ENCODE data around the gene SLC35G1.

The SLC35G1 gene, protein sequence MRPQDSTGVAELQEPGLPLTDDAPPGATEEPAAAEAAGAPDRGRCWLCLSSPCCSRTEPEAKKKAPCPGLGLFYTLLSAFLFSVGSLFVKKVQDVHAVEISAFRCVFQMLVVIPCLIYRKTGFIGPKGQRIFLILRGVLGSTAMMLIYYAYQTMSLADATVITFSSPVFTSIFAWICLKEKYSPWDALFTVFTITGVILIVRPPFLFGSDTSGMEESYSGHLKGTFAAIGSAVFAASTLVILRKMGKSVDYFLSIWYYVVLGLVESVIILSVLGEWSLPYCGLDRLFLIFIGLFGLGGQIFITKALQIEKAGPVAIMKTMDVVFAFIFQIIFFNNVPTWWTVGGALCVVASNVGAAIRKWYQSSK

DNA sequence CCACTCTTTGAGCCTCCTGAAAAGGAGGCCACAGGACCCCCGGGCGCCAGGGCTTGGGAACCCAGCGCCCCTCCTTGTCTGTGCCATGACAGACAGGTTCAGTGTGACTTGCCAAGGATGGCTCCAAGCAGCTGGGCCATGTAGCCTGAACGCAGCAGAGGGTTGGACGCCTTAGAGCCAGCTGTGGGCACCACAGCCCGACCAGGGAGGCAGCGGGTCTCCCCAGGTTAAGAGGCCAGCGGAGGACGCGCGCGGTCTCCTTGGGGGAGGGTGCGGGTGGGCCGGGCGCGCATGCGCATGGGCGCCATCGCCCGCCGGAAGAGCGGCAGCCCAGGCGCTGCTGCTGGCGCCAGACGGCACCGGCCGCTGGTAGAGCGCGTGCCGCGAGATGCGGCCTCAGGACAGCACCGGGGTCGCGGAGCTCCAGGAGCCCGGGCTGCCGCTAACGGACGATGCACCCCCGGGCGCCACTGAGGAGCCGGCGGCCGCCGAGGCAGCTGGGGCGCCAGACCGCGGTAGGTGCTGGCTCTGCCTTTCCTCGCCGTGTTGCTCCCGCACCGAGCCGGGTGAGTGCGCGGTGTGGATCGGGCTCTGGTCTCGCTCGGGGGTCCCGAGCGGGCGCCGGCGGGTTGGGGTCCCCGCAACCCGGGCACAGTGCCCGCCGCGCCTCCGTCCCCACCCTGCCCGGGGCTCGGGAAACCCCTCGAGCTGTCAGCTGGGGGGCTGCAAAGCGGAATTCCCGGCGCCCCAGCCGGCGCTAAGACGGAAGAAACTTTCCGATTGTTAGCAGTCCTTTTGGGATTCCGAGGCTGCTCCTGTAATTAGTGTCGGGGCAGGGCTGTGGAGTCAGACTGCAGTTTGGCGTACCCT lies at the start of gene SLC35G1:
Gene SLC35G1 (plus strand): TSS at position 333 of the 870 bp plus-strand sequence. CDS start 56 bp downstream, at position 389.
- DNase-seq (ENCODE audit: low read depth in 3 of 3) = peak; percentile 49 to 54 (median 54)

DNA sequence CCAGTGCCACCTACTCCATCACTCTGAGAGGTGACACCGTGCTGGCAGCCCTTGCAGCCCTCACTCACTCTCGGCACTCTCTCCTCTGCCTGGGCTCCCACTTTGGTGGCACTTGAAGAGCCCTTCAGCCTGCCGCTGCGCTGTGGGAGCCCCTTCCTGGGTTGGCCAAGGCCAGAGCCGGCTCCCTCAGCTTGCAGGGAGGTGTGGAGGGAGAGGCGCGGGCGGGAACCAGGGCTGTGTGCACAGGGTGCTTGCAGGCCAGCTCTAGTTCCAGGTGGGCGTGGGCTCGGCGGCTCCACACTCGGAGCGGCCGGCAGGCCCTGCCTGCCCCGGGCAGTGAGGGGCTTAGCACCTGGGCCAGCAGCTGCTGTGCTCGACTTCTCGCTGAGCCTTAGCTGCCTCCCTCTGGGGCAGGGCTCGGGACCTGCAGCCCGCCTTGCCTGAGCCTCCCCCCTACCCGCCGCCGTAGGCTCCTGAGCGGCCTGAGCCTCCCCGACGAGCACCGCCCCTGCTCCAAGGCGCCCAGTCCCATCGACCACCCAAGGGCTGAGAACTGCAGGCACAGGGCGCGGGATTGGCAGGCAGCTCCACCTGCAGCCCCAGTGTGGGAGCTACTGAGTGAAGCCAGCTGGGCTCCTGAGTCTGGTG lies 48.7 kb upstream of the SLC35G1 start:
- no peak for DNase-seq (ENCODE audit: low read depth in 3 of 3)

DNA sequence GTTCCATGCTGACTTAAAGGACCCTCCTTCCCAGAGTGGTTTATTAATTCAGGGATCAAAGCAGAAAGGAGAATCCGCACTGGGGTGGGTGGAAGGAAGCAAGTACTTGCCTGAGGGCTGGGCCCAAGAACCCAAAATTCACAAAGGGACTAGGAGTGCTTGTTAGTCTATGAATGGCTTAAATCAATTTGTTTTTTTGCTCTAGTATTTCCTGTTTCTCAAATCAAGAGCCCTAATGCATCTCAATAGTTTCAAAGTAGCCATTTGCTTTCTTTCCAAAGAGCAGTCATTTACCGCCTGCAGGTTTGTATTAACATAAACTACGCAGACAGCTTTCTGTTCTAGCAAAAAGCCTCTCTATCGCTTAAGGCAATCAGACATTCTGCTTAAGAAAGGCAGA lies 44.2 kb upstream of the SLC35G1 start:
- DNase-seq (ENCODE audit: low read depth in 3 of 3) = no peak

DNA sequence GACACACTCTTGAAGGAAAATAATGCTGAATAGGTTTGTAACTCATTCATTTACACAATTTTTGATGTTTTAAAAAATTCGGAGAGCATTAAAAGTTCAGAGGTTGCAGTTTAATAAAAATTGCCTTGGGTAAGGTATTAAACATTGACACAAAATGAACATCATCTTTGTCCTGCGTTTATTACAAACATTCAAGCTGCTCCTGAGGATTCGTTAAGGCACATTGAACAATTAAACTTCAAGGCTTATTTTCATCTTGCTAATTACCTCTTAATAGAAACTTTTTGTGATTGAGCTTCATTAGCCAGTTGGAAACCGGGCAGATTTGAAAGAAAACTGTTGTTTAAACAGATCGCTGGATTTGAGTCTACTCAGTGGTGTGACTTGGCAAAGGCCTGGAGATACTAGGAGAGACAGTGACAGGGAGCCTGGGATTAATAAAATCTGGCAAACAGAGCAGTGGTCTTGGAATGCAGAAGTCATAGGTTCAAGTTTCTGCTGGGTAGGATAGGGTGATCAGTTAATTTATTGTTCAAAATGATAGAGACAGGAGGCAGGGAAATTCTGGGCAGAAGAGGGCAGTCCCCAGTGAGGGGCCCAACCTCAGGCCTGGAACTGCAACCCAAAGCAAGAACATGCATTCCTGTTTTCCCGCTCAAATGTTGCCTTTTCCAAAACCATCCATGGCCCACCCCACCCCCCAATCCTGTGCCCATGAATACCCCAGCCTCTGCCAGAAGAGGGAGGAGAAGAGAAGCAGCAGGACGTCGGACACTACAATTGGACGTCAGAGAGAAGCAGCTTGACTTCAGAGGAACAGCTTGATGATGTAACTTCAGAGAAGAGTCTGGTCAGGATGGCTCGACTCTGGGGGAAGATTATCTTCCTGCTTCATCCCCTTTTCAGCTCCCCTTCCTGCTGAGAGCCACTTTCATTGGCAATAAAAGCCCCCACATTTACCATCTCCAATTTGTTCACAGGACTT lies 43.5 kb upstream of the SLC35G1 start:
- no peak for DNase-seq (ENCODE audit: low read depth in 3 of 3)

DNA sequence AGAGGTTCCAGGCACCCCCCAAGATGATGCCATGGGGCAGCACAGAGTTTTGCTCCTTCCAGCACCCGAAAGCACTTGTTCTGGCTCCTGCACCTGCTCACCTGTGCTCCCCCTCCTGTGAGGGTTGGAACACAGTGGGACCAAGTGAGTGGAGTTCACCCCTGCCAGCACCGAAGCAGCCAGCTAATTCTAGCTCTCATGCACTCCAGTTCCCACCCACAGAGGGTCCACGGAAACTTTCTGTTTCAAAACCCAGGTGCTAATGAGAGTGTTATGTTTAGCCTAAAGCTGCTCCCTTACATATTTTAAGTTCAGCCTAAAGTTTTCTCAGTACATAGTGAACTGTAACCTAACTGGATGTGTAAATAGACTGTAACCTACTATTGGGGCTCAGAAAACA lies 42.6 kb upstream of the SLC35G1 start:
- DNase-seq (ENCODE audit: low read depth in 3 of 3) = no peak

DNA sequence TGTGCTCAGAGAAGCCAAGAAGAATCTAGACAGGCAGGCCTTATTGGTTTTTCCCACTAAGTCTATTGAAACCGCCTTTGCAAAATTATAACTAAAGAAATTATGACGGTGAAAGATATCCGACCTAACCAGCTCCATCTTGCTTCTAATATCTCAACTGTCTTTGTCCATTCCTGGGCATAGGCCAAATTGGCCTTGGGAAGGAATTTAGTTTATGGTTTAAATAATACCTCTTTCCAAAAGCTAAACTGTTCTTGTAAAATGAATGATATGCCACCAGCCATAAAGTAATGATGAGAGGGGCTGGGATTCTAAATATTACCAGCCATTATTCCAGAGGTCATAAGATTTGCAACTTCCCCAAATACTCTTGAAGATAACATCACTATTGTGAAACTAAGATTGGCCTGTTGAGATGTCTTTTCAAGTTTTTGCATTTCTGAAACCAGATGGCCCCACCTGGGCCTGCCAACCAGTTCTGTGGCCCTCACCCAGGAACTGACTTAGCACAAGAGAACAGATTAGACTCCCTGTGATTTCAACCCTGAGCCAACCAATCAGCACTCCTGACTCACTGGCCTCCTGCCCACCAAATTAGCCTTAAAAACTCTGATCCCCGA lies 41.2 kb upstream of the SLC35G1 start:
- DNase-seq (ENCODE audit: low read depth in 3 of 3) = no peak

DNA sequence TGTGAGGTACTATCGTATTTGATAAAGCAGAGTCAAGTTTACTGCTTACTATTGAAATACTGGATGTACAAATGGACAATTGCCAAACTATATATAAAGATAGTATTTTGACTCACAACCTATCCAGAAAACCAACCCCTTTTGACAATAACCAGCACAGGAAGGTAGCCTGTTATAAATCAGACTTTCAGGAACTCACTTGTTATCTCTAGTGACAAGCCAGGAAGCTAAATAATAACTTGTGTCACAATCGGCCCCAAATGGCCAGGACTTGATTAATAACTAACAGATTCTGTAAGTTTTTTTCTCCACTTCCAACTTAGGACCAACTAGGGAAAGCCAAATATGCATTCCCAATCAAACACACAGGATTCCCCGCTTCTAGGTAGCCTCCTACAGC lies 38.8 kb upstream of the SLC35G1 start:
- no peak for DNase-seq (ENCODE audit: low read depth in 3 of 3)

DNA sequence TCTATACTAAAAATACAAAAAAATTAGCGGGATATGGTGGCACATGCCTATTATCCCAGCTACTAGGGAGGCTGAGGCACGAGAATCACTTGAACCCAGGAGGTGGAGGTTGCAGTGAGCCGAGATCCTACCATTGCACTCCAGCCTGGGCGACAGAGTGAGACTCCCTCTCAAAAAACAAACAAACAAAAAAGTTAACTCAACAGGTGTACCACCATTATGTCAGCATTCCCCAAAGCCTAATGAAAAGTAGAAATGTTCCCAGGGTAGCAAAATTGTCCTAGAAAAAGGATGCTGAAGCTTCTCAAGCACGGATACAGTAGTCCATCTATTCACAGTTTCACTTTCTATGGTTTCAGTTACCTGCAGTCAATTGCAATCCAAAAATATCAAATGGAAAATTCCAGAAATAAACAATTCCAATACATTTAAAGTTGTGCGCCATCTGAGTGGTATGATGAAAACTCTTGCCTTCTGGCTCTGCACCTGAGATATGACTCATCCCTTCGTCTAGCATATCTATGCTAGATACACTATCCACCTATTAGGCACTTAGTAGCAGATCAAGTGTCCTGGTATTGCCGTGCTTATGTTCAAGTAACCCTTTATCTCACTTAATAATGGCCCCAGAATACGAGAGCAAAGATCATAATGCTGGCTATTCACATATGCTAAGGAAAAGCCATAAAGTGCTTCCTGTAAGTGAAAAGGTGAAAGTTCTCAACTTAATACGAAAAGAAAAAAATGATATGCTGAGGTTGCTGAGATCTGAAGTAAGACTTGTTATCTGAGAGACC lies 37.2 kb upstream of the SLC35G1 start:
- DNase-seq (ENCODE audit: low read depth in 3 of 3) = no peak

DNA sequence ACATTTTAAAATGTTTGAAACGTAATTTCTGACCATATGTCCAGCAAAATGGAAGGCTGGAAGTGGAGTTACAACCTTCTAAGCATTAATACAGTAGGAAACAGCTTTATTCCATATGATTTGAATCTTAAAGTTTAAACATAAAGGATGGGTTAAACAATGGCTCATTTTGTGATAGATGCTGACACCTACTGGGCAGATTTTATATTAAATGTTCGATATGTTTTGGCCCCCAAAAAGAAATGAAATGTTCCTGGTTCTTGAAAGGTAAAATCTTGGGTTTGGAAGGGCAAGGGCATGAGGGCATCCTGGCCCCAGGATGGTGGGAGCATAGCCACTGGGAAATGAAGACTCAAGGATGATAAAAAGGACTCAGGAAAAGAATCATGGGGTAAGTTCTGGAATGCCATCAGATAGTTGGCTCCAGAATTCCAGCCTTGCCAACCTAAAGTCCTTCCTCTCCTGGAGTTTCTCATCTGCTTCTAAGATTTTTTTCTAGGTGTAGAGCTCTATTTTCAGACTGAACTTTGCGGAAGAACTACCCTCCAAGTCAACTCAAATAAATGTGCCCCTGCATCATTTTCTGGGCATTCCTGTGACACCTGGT lies 34.6 kb upstream of the SLC35G1 start:
- no peak for DNase-seq (ENCODE audit: low read depth in 3 of 3)

DNA sequence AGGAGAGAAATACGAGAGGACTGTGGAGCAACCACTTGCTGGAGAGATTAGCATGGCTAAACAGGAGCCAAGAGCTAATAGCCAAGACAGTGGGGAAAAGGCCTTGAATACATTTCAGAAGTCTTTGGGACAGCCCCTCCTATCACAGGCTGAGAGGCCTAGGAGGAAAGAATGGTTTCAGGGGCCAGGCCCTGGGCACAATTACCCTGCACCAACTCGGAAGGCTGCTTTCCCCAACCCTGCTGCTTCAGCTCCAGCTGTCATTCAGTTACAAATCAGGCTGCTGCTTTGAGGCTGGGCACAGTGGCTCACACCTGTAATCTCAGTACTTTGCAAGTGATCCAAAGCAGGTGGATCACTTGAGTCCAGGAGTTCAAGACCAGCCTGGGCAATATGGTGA lies 32.0 kb upstream of the SLC35G1 start:
- DNase-seq (ENCODE audit: low read depth in 3 of 3) = no peak

DNA sequence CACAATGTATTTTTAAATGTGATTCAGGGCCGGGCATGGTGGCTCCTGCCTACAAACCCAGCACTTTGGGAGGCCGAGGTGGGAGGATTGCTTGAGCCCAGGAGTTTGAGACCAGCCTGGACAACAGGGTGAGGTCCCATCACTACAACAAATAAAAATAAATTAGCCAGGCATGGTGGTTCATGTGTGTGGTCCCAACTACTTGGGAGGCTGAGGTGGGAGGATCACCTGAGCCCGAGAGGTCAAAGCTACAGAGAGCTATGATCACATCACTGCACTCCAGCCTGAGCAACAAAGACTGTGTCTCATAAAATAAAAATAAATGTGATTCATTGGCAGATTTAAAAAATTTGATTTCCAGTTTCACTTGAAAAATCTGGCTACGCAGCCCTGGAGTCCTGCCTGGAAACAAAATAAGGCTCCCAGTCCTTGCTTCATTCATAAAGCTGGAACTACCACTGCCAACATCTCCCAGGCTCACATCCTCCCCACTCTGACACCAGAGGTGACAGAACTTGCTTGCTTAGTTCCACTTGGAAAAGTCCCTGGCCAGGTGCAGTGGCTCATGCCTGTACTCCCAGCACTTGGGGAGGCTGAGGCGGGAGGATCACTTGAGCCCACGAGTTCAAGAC lies 27.9 kb upstream of the SLC35G1 start:
- DNase-seq (ENCODE audit: low read depth in 3 of 3) = no peak

DNA sequence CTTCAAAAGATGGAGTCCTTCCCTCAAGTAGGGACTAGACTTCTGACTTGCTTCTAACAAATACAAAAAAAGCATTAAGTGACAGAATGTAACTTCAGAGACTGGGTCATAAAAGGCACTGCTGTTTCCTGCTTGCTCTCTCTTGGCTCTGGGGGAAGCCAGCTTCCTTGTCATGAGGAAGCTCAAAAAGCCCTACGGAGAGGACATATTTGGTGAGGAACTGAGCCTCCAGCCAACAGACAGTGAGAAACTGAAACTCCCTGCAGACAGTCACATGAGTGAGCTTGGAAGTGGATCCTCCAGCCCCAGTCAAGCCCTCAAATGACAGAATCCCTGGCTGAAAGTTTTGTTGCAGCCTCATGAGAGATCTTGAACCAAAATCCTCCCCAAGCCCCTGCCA lies 26.3 kb upstream of the SLC35G1 start:
- no peak for DNase-seq (ENCODE audit: low read depth in 3 of 3)

DNA sequence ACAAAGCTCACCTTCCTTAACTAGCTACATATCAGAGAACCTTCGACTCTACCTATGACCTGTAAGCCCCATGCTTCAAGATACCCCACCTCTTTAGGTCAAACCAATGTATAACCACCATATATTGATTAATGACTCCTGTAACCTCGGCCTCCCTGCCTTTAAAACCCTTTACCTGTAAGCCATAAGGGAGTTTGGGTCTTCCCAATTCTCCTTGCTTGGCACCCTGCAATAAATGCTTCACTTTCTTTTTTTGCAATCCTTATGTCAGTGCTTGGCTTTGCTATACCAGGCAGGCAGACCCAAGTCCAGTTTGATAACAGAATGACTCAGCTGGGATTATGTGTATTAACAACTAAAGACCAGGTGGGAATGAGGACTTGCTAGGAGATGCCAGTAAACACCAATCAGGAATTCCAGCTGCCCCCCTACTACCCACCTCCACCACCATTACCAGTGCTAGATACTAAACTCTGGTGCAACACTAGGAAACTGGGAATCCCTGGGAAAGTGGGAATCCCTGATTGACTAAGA lies 22.0 kb upstream of the SLC35G1 start:
- DNase-seq (ENCODE audit: low read depth in 3 of 3) = no peak

DNA sequence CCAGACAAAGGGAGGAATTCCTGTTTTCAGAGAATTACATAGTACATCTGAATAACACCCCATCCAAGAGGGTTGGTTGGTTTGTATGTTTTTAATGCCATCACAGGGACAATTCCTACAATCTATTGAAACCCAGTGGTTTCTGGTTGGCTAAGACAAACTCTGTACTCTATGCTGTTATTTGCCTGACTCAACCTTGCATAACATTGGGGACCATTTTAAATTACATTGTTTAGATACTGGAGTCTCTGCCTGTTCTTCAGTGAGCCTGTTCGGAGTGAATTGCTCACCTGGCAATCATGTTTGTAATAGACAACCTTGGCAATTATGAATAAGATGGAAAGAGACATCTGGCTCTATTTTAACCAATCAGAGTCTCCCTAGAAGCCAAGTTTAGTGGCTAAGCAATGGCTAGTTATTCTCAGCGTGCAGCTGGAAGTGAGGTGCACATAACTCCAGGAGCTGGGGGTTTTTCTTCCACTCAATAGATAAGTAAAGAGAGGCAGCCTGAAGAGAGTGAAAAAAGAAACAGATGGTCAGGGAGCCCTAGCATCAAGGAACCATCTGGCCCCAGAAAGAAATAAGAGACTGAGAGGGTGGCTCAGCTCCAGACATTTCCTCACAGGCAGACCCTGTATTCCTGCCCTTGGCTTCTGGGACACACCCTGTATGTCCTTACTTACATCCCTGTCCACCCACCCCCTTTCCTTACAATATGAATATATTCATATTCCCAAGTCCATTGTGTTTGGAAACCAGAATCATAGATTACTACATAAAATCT lies 21.2 kb upstream of the SLC35G1 start:
- DNase-seq (ENCODE audit: low read depth in 3 of 3) = no peak

DNA sequence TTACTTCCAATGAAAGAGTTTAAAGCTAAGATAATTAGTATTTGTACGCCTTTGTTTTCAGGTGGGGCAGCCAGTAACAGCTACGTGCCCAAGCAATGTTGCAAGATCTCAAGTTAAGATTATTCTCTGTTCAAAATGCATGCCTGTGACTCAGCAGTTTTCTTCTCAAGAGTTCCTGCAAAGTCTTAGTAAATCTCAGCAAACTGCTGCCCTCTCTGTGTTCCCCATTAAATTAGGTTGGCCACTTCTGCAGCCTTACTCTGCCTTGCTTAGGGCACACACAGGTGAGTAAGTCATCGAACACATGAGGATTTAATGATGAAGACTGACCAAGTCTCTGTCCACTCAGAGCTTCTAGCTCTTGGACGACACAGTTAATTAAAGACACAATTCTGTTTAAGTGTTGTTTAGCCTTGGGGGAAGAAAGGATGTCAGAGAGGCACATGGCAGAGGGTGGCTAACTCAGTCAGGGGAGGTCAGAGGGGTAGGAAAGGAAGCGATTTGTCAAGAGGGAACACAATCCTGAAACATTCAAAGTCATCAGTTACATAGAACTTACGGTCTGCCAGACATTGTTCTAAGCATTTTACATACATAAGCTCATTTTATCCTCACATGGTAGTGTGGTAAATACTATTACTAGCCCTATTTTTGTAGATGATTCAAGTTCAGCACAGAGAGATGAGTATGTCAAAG lies 20.2 kb upstream of the SLC35G1 start:
- no peak for DNase-seq (ENCODE audit: low read depth in 3 of 3)

DNA sequence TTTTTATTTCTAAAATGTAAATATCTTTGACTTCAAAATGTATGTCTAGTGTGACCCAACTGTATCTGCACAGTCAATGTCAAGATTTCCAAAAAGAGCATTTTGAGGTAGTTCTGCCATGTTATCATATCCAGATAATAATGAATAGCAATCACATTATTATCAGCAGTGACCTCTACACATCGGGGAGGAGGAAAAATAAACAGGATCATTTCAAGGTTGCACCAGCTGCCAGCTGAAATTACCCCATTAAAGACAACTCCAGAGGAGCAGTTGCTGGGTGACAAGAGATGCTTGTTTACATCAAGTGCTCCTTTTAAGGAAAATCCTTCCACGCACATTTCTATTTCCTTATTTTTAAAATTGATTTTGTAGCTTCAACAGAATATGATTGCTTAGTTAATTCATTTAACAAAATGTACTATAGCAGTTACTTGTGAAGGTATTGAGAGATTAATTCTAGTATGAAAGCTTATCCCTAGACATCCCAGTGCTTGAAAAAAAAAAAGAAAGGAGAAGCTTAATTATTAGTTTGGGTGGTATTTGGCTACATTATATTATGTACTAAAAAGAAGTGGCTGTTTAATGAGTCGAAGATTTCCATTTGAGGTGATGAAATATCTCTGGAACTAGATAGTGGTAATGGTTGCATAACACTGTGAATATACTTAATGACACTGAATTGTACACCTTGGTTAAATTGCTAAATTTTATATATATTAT lies 19.3 kb upstream of the SLC35G1 start:
- DNase-seq (ENCODE audit: low read depth in 3 of 3) = no peak

DNA sequence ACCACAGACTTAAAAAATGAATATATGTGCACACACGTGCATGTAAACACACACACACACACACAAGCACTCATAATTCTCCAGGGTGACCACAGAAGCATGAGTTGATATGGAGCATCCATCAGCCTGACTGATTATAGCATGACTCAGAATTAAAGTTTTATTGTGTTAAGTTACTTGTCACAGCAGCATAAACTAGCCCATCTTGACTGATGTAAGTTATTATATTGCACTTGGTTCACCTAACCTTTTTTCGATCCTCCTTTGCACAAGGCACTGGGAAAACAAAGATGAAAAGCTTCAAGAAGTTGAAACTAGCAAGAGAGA lies 18.8 kb upstream of the SLC35G1 start:
- no peak for DNase-seq (ENCODE audit: low read depth in 3 of 3)

All from stimulated activated CD4-positive, alpha-beta T cell treated with anti-CD3 and anti-CD28 coated beads, TNF-alpha, amount 100 ng/mL, for 48 hours (primary cell).